HUES48 (cell line): ENCODE results near the gene TMEM223.
"Not testable (repeated sequence)": the region's sequence is repeated elsewhere in the genome, so short reads cannot be mapped to it uniquely, and the experiment has no call there.

Experiments used
- H3K27ac ChIP-seq: one replicate; pipeline ENCODE4 v1.7.0; 2013; ENCODE audit warnings: low read depth, low read length, inconsistent platforms
- H3K27me3 ChIP-seq: 2 replicates; pipeline ENCODE4 v1.6.1; 2013; ENCODE audit warnings: mild to moderate bottlenecking, low read length; ENCODE audit not compliant: control insufficient read depth, insufficient read depth
- H3K36me3 ChIP-seq: 2 replicates; pipeline ENCODE4 v1.6.1; 2013; ENCODE audit warnings: low read length; ENCODE audit not compliant: control insufficient read depth, insufficient read depth
- H3K4me1 ChIP-seq: 2 replicates; pipeline ENCODE4 v1.6.1; 2013; ENCODE audit warnings: mild to moderate bottlenecking, low read length; ENCODE audit not compliant: control insufficient read depth, insufficient read depth
- H3K4me3 ChIP-seq: 2 replicates; pipeline ENCODE4 v1.5.1; 2013; ENCODE audit warnings: mild to moderate bottlenecking, low read depth, low read length
- H3K9ac ChIP-seq: 2 replicates; pipeline ENCODE4 v1.6.1; 2013; ENCODE audit warnings: mild to moderate bottlenecking, low read depth, low read length, moderate library complexity
- H3K9me3 ChIP-seq: 2 replicates; pipeline ENCODE4 v1.6.1; 2013; ENCODE audit warnings: low read length; ENCODE audit not compliant: control insufficient read depth, insufficient read depth

TMEM223 gene

DNA sequence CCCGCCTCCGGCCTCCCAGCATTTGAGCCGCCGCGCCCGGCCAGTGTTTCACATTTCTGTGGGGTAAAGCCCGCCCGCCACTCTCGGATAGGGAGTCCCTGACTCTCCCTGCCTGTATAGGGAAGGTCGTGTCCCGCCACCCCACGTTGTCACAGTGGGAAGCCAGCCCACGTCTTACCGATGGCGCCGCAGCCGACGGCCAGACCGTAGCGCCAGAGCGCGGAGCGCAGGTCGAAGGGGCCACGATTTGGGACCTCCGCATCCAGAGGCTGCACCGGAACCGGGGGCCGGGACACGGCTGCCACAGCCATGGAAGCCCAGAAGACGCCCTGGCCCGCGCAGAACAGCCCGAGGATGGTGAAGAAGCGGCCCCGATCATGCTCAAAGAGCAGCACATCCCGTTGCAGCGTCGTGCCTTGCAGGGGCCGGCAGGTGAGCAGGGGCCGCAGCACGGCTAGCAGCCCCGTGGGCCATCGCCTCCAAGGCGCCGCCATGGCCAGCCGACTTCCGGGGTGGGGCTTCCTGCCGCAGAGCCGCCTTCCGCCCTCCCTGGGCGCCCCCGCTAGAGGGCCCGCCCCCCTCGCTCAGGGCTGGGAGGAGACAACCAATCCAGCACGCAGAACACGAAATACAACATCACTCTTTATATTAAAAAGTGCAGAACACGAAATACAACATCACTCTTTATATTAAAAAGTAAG is at the start of gene TMEM223:
TSS of gene TMEM223 (minus strand) at position 506 of the 701 bp plus-strand sequence. CDS start at position 494, 12 bp downstream.
- peaks cover 6% of the 10 kb centered on the region for H3K4me1 ChIP-seq
- H3K9ac ChIP-seq: peak within 1 kb of the TSS; percentile 94
- H3K27me3 ChIP-seq: no peaks in the 10 kb centered on the region
- H3K9me3 ChIP-seq: no peaks in the 10 kb centered on the region
- H3K4me3 ChIP-seq: peak within 1 kb of the TSS; percentile 99
- peak within 1 kb of the TSS; percentile 91 for H3K27ac ChIP-seq
- H3K36me3 ChIP-seq: peaks cover 60% of the 10 kb centered on the region

DNA sequence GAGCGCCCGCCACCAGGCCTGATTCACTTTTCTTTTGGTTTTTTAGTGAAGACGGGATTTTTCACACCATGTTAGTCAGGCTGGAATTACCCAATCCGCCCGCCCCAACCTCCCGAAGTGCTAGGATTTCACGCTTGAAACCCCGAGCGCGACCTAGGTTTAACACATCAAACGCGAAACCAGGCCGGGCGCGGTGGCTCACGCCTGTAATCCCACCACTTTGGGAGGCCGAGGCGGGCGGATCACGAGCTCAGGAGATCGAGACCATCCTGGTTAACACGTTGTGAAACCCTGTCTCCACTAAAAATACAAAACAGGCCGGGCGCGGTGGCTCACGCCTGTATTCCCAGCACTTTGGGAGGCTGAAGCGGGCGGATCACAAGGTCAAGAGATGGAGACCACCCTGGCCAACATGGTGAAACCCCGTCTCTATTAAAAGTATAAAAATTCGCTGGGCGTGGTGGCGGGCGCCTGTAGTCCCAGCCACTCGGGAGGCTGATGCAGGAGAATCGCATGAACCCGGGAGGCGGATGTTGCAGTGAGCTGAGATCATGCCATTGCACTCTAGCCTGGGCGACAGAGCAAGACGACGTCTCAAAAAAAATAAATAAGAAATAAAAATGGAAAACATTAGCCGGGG is 49.0 kb upstream of the TMEM223 start:
- H3K27me3 ChIP-seq, H3K4me1 ChIP-seq: not testable (repeated sequence)

GRCh38 chr11:62839050-62839945 is 47.5 kb upstream of the TMEM223 start, which contains the start of gene WDR74:
Gene WDR74 (minus strand): TSS chr11:62839590. CDS start chr11:62839570, 20 bp downstream.
- Histone ChIP-seq H3K27ac (peak within 1 kb of the TSS; percentile 97), H3K4me3 (peak within 1 kb of the TSS; percentile 92), H3K36me3 (peaks cover 35% of the 10 kb centered on the region), H3K9me3 (no peaks in the 10 kb centered on the region), H3K27me3 (no peaks in the 10 kb centered on the region), H3K4me1 (peaks cover 8% of the 10 kb centered on the region), H3K9ac (peak within 1 kb of the TSS; percentile 91)

More for the DNA sequence above, 49.0 kb upstream of the TMEM223 start:
- not testable (repeated sequence) for H3K9me3 ChIP-seq
- Histone ChIP-seq H3K9ac (peak overlapping the region; percentile 82), H3K36me3 (peaks cover 20% of the 10 kb centered on the region), H3K27ac (peak overlapping the region; percentile 97), H3K4me3 (peak overlapping the region; percentile 92)

- Histone ChIP-seq H3K4me1 (peaks cover 3% of the 10 kb centered on the region; the same call in 1 of the 2 replicates), H3K36me3 (peaks cover 50% of the 10 kb centered on the region)
These were observed 43.5 kb upstream of the TMEM223 start for GRCh38 chr11:62835336-62835735.

GRCh38 chr11:62832336-62833234 is 40.8 kb upstream of the TMEM223 start, which contains the start of gene TEX54:
Gene TEX54 (minus strand): TSS chr11:62832841.
- Histone ChIP-seq H3K9me3 (no peaks in the 10 kb centered on the region), H3K4me3 (peak within 1 kb of the TSS; percentile 87), H3K36me3 (peaks cover 59% of the 10 kb centered on the region), H3K4me1 (peaks cover 3% of the 10 kb centered on the region; the same call in 1 of the 2 replicates), H3K9ac (peak within 1 kb of the TSS; percentile 92), H3K27me3 (no peaks in the 10 kb centered on the region), H3K27ac (peak within 1 kb of the TSS; percentile 94)

More at GRCh38 chr11:62835336-62835735, 43.5 kb upstream of the TMEM223 start:
- no peak overlapping the region for H3K27ac ChIP-seq
- H3K9me3 ChIP-seq: no peaks in the 10 kb centered on the region
- H3K4me3 ChIP-seq: no peak overlapping the region
- H3K9ac ChIP-seq: no peak overlapping the region
- H3K27me3 ChIP-seq: no peaks in the 10 kb centered on the region

- Histone ChIP-seq H3K36me3 (peaks cover 62% of the 10 kb centered on the region), H3K27me3 (no peaks in the 10 kb centered on the region), H3K9me3 (no peaks in the 10 kb centered on the region), H3K9ac (peak within 1 kb of the TSS; percentile 92), H3K4me1 (peaks cover 3% of the 10 kb centered on the region; the same call in 1 of the 2 replicates), H3K27ac (peak within 1 kb of the TSS; percentile 94), H3K4me3 (peak within 1 kb of the TSS; percentile 87)
These were observed 39.9 kb upstream of the TMEM223 start, which contains the start of gene STX5 for GRCh38 chr11:62831520-62832335. Gene STX5 (minus strand): TSS chr11:62832051. CDS start chr11:62831243, 808 bp downstream.

DNA sequence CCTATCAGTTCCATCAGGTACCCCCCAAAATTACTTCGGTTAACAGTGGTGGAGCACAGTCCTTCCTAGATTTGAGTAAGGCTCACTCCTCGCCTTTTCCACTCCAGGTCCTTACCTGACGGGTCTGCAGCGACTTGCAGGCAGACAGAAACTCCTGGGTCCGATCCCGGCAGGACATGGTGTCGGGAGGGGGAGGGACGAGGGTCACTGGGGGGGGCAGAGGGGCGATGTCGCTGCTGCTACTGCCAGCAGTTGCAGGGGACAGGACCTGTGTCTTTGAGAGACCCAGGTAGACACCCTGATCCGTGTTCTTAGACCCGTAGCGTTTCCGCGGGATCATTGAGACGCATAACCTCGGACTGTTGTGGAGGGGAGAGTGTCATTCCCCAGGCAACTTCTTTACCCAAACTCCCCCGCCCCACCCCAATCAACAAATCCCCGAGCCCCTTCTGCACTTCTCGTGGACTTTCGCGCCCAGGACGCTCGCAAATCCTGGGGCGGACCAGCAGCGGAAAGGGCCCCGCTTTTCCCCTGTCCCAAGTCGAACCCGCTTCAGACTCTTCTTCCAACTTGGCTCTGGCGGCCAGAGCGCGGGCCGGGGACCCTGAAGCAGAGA is 39.2 kb upstream of the TMEM223 start:
- Histone ChIP-seq H3K27ac (peak overlapping the region; percentile 94), H3K27me3 (no peaks in the 10 kb centered on the region), H3K9me3 (no peaks in the 10 kb centered on the region), H3K4me1 (peaks cover 3% of the 10 kb centered on the region; the same call in 1 of the 2 replicates), H3K36me3 (peaks cover 57% of the 10 kb centered on the region), H3K4me3 (peak overlapping the region; percentile 87), H3K9ac (peak overlapping the region; percentile 56; the same call in 1 of the 2 replicates)

DNA sequence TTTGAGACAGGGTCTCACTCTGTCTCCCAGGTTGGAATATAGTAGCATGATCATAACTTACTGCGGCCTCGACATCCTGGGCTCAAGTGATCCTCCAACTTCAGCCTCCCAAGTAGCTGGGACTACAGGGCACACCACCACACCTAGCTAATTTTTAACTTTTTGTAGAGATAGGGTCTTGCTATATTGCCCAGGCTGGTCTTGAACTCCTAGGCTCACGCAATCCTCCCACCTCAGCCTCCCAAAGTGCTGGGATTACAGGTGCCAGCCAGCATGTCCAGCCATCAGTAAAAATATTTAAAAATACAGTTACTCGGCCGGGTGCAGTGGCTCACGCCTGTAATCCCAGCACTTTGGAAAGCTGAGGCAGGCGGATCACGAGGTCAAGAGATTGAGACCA is 36.3 kb upstream of the TMEM223 start:
- not testable (repeated sequence) for H3K4me3 ChIP-seq, H3K9ac ChIP-seq, H3K27me3 ChIP-seq, H3K9me3 ChIP-seq, H3K27ac ChIP-seq, H3K4me1 ChIP-seq
- peaks cover 57% of the 10 kb centered on the region for H3K36me3 ChIP-seq

DNA sequence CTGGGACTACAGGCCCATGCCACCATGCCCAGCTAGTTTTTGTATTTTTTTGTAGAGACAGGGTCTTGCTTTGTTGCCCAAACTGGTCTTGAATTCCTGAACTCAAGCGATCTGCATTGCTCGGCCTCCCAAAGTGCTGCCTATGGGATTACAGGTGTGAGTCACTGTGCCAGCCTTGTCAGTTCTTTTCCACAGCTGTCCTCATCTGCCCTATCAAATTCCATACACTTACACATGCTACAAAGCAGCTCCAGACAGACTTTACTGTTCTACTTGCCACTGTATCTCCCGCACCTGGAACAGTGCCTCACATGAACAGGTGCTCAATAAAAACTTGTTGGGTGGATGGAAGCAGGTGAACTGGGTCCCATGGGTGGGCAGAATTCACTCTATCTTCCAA is 31.9 kb upstream of the TMEM223 start:
- Histone ChIP-seq H3K9ac (no peak overlapping the region), H3K4me1 (no peaks in the 10 kb centered on the region), H3K27me3 (no peaks in the 10 kb centered on the region), H3K4me3 (no peak overlapping the region), H3K27ac (no peak overlapping the region), H3K9me3 (no peaks in the 10 kb centered on the region), H3K36me3 (peaks cover 75% of the 10 kb centered on the region)
